ENCODE data around the gene GPR89A. TPM values are rescaled to one million over a fixed set of nuclear protein-coding genes. Genes with fewer than 3 reads are reported as not detected.

GPR89A gene
- 7.9 TPM for polyA plus RNA-seq (2012; ENCODE audit: insufficient read length, low read depth)

- TF ChIP-seq TAF1 (IDR thresholded peaks at IDR 0.05; ENCODE audit: borderline replicate concordance, insufficient read depth, low read length) (peak; percentile 78), POLR2AphosphoS5 (IDR thresholded peaks at IDR 0.05; ENCODE audit: low read depth, low read length) (peak; percentile 87)
Observed at GRCh38 chr1:145607833-145608733, at the start of gene GPR89A. Gene GPR89A, plus strand, starts transcription at chr1:145607988. Its CDS starts 146 bp downstream, at chr1:145608134.

GRCh38 chr1:145601593-145601992 lies 6.2 kb upstream of the GPR89A start:
- TF ChIP-seq TAF1 (IDR thresholded peaks at IDR 0.05; ENCODE audit: borderline replicate concordance, insufficient read depth, low read length) (no peak), FOXP2 (optimal IDR thresholded peaks at IDR 0.05; ENCODE audit: borderline replicate concordance, extremely low read depth, extremely low read length, insufficient read depth) (no peak), POLR2AphosphoS5 (IDR thresholded peaks at IDR 0.05; ENCODE audit: low read depth, low read length) (no peak), SIN3A (IDR thresholded peaks at IDR 0.05; ENCODE audit: borderline replicate concordance, insufficient read depth, low read length) (no peak), REST (IDR thresholded peaks at IDR 0.05; ENCODE audit: insufficient read depth in 1 of 2, low read depth in 2 of 2, low read length in 2 of 2) (no peak)

- no peak for TF ChIP-seq TAF1 (IDR thresholded peaks at IDR 0.05; ENCODE audit: borderline replicate concordance, insufficient read depth, low read length)
- TF ChIP-seq SIN3A (IDR thresholded peaks at IDR 0.05; ENCODE audit: borderline replicate concordance, insufficient read depth, low read length) = no peak
- TF ChIP-seq REST (IDR thresholded peaks at IDR 0.05; ENCODE audit: insufficient read depth in 1 of 2, low read depth in 2 of 2, low read length in 2 of 2) = no peak
- TF ChIP-seq FOXP2 (optimal IDR thresholded peaks at IDR 0.05; ENCODE audit: borderline replicate concordance, extremely low read depth, extremely low read length, insufficient read depth) = no peak
- TF ChIP-seq POLR2AphosphoS5 (IDR thresholded peaks at IDR 0.05; ENCODE audit: low read depth, low read length) = no peak
Observed at GRCh38 chr1:145688328-145688727, 80.5 kb downstream of the GPR89A start.

GRCh38 chr1:145688924-145689323 lies 81.1 kb downstream of the GPR89A start:
- TF ChIP-seq FOXP2 (optimal IDR thresholded peaks at IDR 0.05; ENCODE audit: borderline replicate concordance, extremely low read depth, extremely low read length, insufficient read depth) (no peak), POLR2AphosphoS5 (IDR thresholded peaks at IDR 0.05; ENCODE audit: low read depth, low read length) (no peak), SIN3A (IDR thresholded peaks at IDR 0.05; ENCODE audit: borderline replicate concordance, insufficient read depth, low read length) (no peak), TAF1 (IDR thresholded peaks at IDR 0.05; ENCODE audit: borderline replicate concordance, insufficient read depth, low read length) (no peak), REST (IDR thresholded peaks at IDR 0.05; ENCODE audit: insufficient read depth in 1 of 2, low read depth in 2 of 2, low read length in 2 of 2) (no peak)

GRCh38 chr1:145689922-145690321 lies 82.1 kb downstream of the GPR89A start:
- TF ChIP-seq TAF1 (IDR thresholded peaks at IDR 0.05; ENCODE audit: borderline replicate concordance, insufficient read depth, low read length) (no peak), REST (IDR thresholded peaks at IDR 0.05; ENCODE audit: insufficient read depth in 1 of 2, low read depth in 2 of 2, low read length in 2 of 2) (no peak), SIN3A (IDR thresholded peaks at IDR 0.05; ENCODE audit: borderline replicate concordance, insufficient read depth, low read length) (no peak), POLR2AphosphoS5 (IDR thresholded peaks at IDR 0.05; ENCODE audit: low read depth, low read length) (no peak), FOXP2 (optimal IDR thresholded peaks at IDR 0.05; ENCODE audit: borderline replicate concordance, extremely low read depth, extremely low read length, insufficient read depth) (no peak)

Measured in PFSK-1 (cell line).